Neuronal stem cell (in vitro differentiated cells): Measurements from ENCODE around the gene DOHH. TPM values are rescaled to one million over a fixed set of nuclear protein-coding genes. Genes with fewer than 3 reads are reported as not detected.
A peak's percentile ranks its signal among the peaks of the same experiment; 100 is the strongest.

Source experiments
- DNase-seq: peaks from one replicate; pipeline ENCODE4 v3.0.0-alpha.2; 2013; ENCODE audit warnings: low spot score
- H2AFZ ChIP-seq: one replicate; pipeline ENCODE4 v1.6.1; 2013; ENCODE audit warnings: mild to moderate bottlenecking, low read length, inconsistent platforms
- H2AK5ac ChIP-seq: 2 replicates; pipeline ENCODE4 v1.6.1; 2013; ENCODE audit warnings: low read depth, mild to moderate bottlenecking, inconsistent platforms, low read length, moderate library complexity, mixed read lengths
- H2BK120ac ChIP-seq: 2 replicates; pipeline ENCODE4 v1.6.1; 2013; ENCODE audit warnings: low read depth, mild to moderate bottlenecking, inconsistent platforms, low read length, moderate library complexity, mixed read lengths
- H2BK12ac ChIP-seq: one replicate; pipeline ENCODE4 v1.6.1; 2013; ENCODE audit warnings: low read length, inconsistent platforms
- H2BK15ac ChIP-seq: 2 replicates; pipeline ENCODE4 v1.6.1; 2013; ENCODE audit warnings: mild to moderate bottlenecking, low read length, inconsistent platforms, mixed read lengths
- H2BK5ac ChIP-seq: one replicate; pipeline ENCODE4 v1.6.1; 2013; ENCODE audit warnings: inconsistent platforms, mild to moderate bottlenecking, low read length, moderate library complexity
- H3K14ac ChIP-seq: one replicate; pipeline ENCODE4 v1.6.1; 2013; ENCODE audit warnings: low read length, inconsistent platforms
- H3K18ac ChIP-seq: 2 replicates; pipeline ENCODE4 v1.6.1; 2013; ENCODE audit warnings: low read length, inconsistent platforms
- H3K23ac ChIP-seq: 2 replicates; pipeline ENCODE4 v1.6.1; 2013; ENCODE audit warnings: low read depth, mild to moderate bottlenecking, mixed read lengths, low read length, inconsistent platforms; ENCODE audit not compliant: poor library complexity
- H3K27ac ChIP-seq: replicated peaks from 3 replicates; pipeline ENCODE4 v1.5.1; 2013; ENCODE audit warnings: low read length, inconsistent platforms
- H3K27me3 ChIP-seq, 3 experiments: 2 replicates each; pipeline ENCODE4 v1.6.1; 2013; ENCODE audit warnings: low read length in 3 of 3, mild to moderate bottlenecking in 2 of 3, inconsistent platforms in 1 of 3, low read depth in 1 of 3, mixed read lengths in 1 of 3, moderate library complexity in 1 of 3; ENCODE audit not compliant: control insufficient read depth in 3 of 3, insufficient read depth in 3 of 3
- H3K36me3 ChIP-seq, 2 donors: replicated peaks in 1 of 2; 2 replicates each; pipeline ENCODE4 v1.6.1; 2013; ENCODE audit warnings: low read length in 2 of 2; ENCODE audit not compliant: control insufficient read depth in 2 of 2, insufficient read depth in 2 of 2
- H3K4ac ChIP-seq: 2 replicates; pipeline ENCODE4 v1.6.1; 2013; ENCODE audit warnings: inconsistent platforms, mild to moderate bottlenecking, low read length, moderate library complexity
- H3K4me1 ChIP-seq, 2 donors: 1 replicate in 1 of 2; 2 replicates in 1 of 2; pipeline ENCODE4 v1.6.1; 2013; ENCODE audit warnings: low read length in 2 of 2, low read depth in 1 of 2; ENCODE audit not compliant: control insufficient read depth in 2 of 2, insufficient read depth in 1 of 2
- H3K4me2 ChIP-seq: one replicate; pipeline ENCODE4 v1.6.1; 2013; ENCODE audit warnings: mild to moderate bottlenecking, low read length, inconsistent platforms; ENCODE audit not compliant: insufficient read depth, poor library complexity, severe bottlenecking
- H3K4me3 ChIP-seq, 2 donors: 2 replicates each; pipeline ENCODE4 v1.5.1; 2013; ENCODE audit warnings: low read length in 2 of 2, mild to moderate bottlenecking in 2 of 2, inconsistent platforms in 1 of 2, moderate library complexity in 1 of 2
- H3K79me1 ChIP-seq: one replicate; pipeline ENCODE4 v1.6.1; 2013; ENCODE audit warnings: low read depth, mild to moderate bottlenecking, inconsistent platforms, low read length, moderate library complexity
- H3K9ac ChIP-seq: one replicate; pipeline ENCODE4 v1.6.1; 2013; ENCODE audit warnings: mild to moderate bottlenecking, low read depth, low read length, inconsistent platforms; ENCODE audit not compliant: poor library complexity
- H3K9me3 ChIP-seq, 2 donors: replicated peaks in 1 of 2; 2 replicates each; pipeline versions ENCODE3 to v1.6.1; 2013; ENCODE audit warnings: low read length in 2 of 2, mild to moderate bottlenecking in 2 of 2, inconsistent platforms in 1 of 2, low read depth in 1 of 2, mixed read lengths in 1 of 2, moderate library complexity in 1 of 2; ENCODE audit not compliant: control insufficient read depth in 2 of 2, insufficient read depth in 1 of 2
- H4K8ac ChIP-seq: one replicate; pipeline ENCODE4 v1.6.1; 2013; ENCODE audit warnings: low read depth, mild to moderate bottlenecking, inconsistent platforms, low read length, moderate library complexity
- H4K91ac ChIP-seq: one replicate; pipeline ENCODE4 v1.6.1; 2013; ENCODE audit warnings: low read length, low read depth, mild to moderate bottlenecking, inconsistent platforms; ENCODE audit not compliant: poor library complexity
- WGBS, 2 donors: extraction: QIAGEN DNeasy Blood & Tissue Kit; methylation state at CpG; one replicate each; pipeline ENCODE4 v1.1.7; 2013; ENCODE audit warnings: missing lambda C conversion rate in 2 of 2, mixed read lengths in 1 of 2; ENCODE audit not compliant: insufficient read length in 2 of 2, insufficient replicate concordance in 1 of 2; ENCODE audit errors: extremely low coverage in 2 of 2; 5-methylcytosine and 5-hydroxymethylcytosine counted together
- polyA plus RNA-seq, 2 experiments: library from polyadenylated mRNA; stranded (reverse); fragments of 200-250 nt; gene quantifications; one replicate each; pipeline ENCODE4 v1.2.3, GENCODE V29; 2013

The DOHH gene, protein sequence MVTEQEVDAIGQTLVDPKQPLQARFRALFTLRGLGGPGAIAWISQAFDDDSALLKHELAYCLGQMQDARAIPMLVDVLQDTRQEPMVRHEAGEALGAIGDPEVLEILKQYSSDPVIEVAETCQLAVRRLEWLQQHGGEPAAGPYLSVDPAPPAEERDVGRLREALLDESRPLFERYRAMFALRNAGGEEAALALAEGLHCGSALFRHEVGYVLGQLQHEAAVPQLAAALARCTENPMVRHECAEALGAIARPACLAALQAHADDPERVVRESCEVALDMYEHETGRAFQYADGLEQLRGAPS
- polyA plus RNA-seq (2013, experiment 1 of 2), result 3.9 TPM
- 3.7 TPM for polyA plus RNA-seq (2013, experiment 2 of 2)

- peak within 1 kb of the TSS; percentile 56 for H4K91ac ChIP-seq
- H3K27ac ChIP-seq, result peak within 1 kb of the TSS; percentile 62
- H3K9me3 ChIP-seq, result peaks cover 0 to 2% of the 10 kb centered on the region in 2 donors
- peak within 1 kb of the TSS; percentile 96 for H2AFZ ChIP-seq
- H3K27me3 ChIP-seq, result no peaks in the 10 kb centered on the region
- peak; percentile 93 for DNase-seq
- peak within 1 kb of the TSS; percentile 2 for H3K14ac ChIP-seq
- H2BK120ac ChIP-seq, result no peak within 1 kb of the TSS
- H2BK15ac ChIP-seq, result peak within 1 kb of the TSS; percentile 4
- H4K8ac ChIP-seq, result no peak within 1 kb of the TSS
- peaks cover 3 to 8% of the 10 kb centered on the region in 2 donors for H3K4me1 ChIP-seq
- H3K18ac ChIP-seq, result peak within 1 kb of the TSS; percentile 99
- no peak within 1 kb of the TSS for H2BK12ac ChIP-seq
- H2AK5ac ChIP-seq, result peak within 1 kb of the TSS; percentile 30
- peak within 1 kb of the TSS; percentile 98 for H2BK5ac ChIP-seq
- no peak within 1 kb of the TSS for H3K4ac ChIP-seq
- peak within 1 kb of the TSS; percentile 65 to 93 for H3K4me3 ChIP-seq
- WGBS, 2 donors, result no CpG with 5 or more reads among the region's 52 CpGs
- peaks cover 8 to 19% of the 10 kb centered on the region in 2 donors for H3K36me3 ChIP-seq
- peak within 1 kb of the TSS; percentile 92 for H3K4me2 ChIP-seq
- H3K9ac ChIP-seq, result peak within 1 kb of the TSS; percentile 93
- H3K23ac ChIP-seq, result peak within 1 kb of the TSS; percentile 90
- H3K79me1 ChIP-seq, result peaks cover 5% of the 10 kb centered on the region
These were observed at the start of gene DOHH for GRCh38 chr19:3500429-3501101. DOHH (minus strand) TSS chr19:3500674; CDS start chr19:3496814, 3,860 bp downstream.

DNA sequence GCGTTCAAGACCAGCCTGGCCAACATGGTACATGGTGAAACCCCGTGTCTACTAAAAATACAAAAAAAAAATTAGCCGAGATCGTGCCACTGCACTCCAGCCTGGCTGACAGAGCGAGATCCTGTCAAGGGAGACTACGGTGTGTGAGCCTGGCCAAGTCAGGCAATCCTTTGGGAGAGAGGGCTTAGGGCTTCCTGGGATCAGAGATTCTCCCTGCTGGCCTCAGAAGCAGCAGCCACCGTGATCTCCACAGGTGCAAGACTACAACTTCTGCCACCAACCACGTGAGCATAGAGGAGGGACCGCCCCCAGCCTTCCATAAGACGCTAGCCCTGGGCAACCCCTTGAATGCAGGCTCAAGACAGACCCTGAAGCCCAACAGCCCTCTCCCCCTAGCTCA lies 49.3 kb upstream of the DOHH start:
- no CpG with 5 or more reads among the region's 10 CpGs for WGBS, 2 donors
- H3K14ac ChIP-seq, result no peak overlapping the region
- no peak overlapping the region for H3K4ac ChIP-seq
- H2BK12ac ChIP-seq, result no peak overlapping the region
- H3K9ac ChIP-seq, result no peak overlapping the region
- peaks cover 2 to 3% of the 10 kb centered on the region in 2 donors for H3K4me1 ChIP-seq
- H3K18ac ChIP-seq, result no peak overlapping the region
- H3K27me3 ChIP-seq, result no peaks in the 10 kb centered on the region
- no peak overlapping the region for H3K4me2 ChIP-seq
- H2AK5ac ChIP-seq, result no peak overlapping the region
- peaks cover 16 to 27% of the 10 kb centered on the region in 2 donors for H3K36me3 ChIP-seq
- no peaks in the 10 kb centered on the region for H3K9me3 ChIP-seq
- H2BK120ac ChIP-seq, result no peak overlapping the region
- H3K4me3 ChIP-seq, result no peak overlapping the region
- no peak overlapping the region for H3K23ac ChIP-seq
- H2BK5ac ChIP-seq, result no peak overlapping the region
- peaks cover 14% of the 10 kb centered on the region for H3K79me1 ChIP-seq
- no peak overlapping the region for H4K8ac ChIP-seq
- no peak overlapping the region for H4K91ac ChIP-seq
- no peak overlapping the region for H3K27ac ChIP-seq
- H2BK15ac ChIP-seq, result no peak overlapping the region
- DNase-seq, result no peak
- no peak overlapping the region for H2AFZ ChIP-seq

GRCh38 chr19:3548606-3549005 lies 48.1 kb upstream of the DOHH start:
- H3K27ac ChIP-seq, result no peak overlapping the region
- H4K91ac ChIP-seq, result no peak overlapping the region
- no peak overlapping the region for H3K4ac ChIP-seq
- no peak overlapping the region for H4K8ac ChIP-seq
- no peaks in the 10 kb centered on the region for H3K9me3 ChIP-seq
- H3K79me1 ChIP-seq, result peaks cover 16% of the 10 kb centered on the region
- H2BK15ac ChIP-seq, result no peak overlapping the region
- peaks cover 18 to 27% of the 10 kb centered on the region in 2 donors for H3K36me3 ChIP-seq
- no peak overlapping the region for H2BK120ac ChIP-seq
- no peak for DNase-seq
- H3K18ac ChIP-seq, result no peak overlapping the region
- H2BK5ac ChIP-seq, result no peak overlapping the region
- no CpG with 5 or more reads among the region's 14 CpGs for WGBS, 2 donors
- no peak overlapping the region for H3K4me3 ChIP-seq
- H3K14ac ChIP-seq, result no peak overlapping the region
- no peaks in the 10 kb centered on the region for H3K27me3 ChIP-seq
- no peak overlapping the region for H2AK5ac ChIP-seq
- H3K23ac ChIP-seq, result no peak overlapping the region
- no peak overlapping the region for H3K9ac ChIP-seq
- no peak overlapping the region for H2BK12ac ChIP-seq
- no peak overlapping the region for H2AFZ ChIP-seq
- peaks cover 0 to 3% of the 10 kb centered on the region in 2 donors for H3K4me1 ChIP-seq
- no peak overlapping the region for H3K4me2 ChIP-seq

GRCh38 chr19:3547767-3548282 lies 47.4 kb upstream of the DOHH start:
- Histone ChIP-seq H3K79me1 (peaks cover 16% of the 10 kb centered on the region), H3K23ac (peak overlapping the region; percentile 55), H3K18ac (no peak overlapping the region), H4K8ac (no peak overlapping the region), H3K4ac (no peak overlapping the region), H3K4me3 (peak overlapping the region in 1 of 2 donors; percentile 56), H2AK5ac (no peak overlapping the region), H3K27ac (no peak overlapping the region), H3K27me3 (no peaks in the 10 kb centered on the region), H3K9ac (peak overlapping the region; percentile 70), H3K14ac (no peak overlapping the region), H2BK5ac (no peak overlapping the region), H2BK15ac (no peak overlapping the region), H2AFZ (no peak overlapping the region), H3K36me3 (peaks cover 18 to 27% of the 10 kb centered on the region in 2 donors), H4K91ac (no peak overlapping the region), H3K4me2 (no peak overlapping the region), H2BK120ac (no peak overlapping the region), H3K9me3 (no peaks in the 10 kb centered on the region), H2BK12ac (peak overlapping the region; percentile 73), H3K4me1 (peaks cover 0 to 3% of the 10 kb centered on the region in 2 donors)
- no peak for DNase-seq
- WGBS, 2 donors, result no CpG with 5 or more reads among the region's 36 CpGs
